Measurements from ENCODE around the gene CYCS. TPM values are rescaled to one million over a fixed set of nuclear protein-coding genes. Genes with fewer than 3 reads are reported as not detected.

Gene CYCS
- total RNA-seq, 1 experiment from 2014 or later, result 224 TPM

GRCh38 chr7:25091779-25092178 is 33.3 kb downstream of the CYCS start:
- H3K36me3 ChIP-seq (ENCODE audit: control insufficient read depth in 1 of 2, insufficient read depth in 2 of 2, low read length in 2 of 2), result no peaks in the 10 kb centered on the region
- ATAC-seq (no peak), DNase-seq (ENCODE audit: low read depth, low spot score) (no peak)
- H3K9me3 ChIP-seq (ENCODE audit: control insufficient read depth in 1 of 2, insufficient read depth in 1 of 2, low read depth in 1 of 2, low read length in 2 of 2), result no peaks in the 10 kb centered on the region
- H3K4me2 ChIP-seq (ENCODE audit: low read length), result no peak overlapping the region
- BruUV-seq (replicated peaks), result no TSS peak
- no peaks in the 10 kb centered on the region for H3K27me3 ChIP-seq (ENCODE audit: insufficient read depth, low read length)
- no peak overlapping the region for H2AFZ ChIP-seq (ENCODE audit: low read depth, low read length, poor library complexity, severe bottlenecking)
- H3K9me2 ChIP-seq (ENCODE audit: insufficient read depth), result no peaks in the 10 kb centered on the region
- POLR2A ChIA-PET, result interaction anchor here (1.2 kb wide), 1 partner anchor 34 kb away, joined by 7 read pairs; the partner anchor contains the start of gene CYCS
- H4K20me1 ChIP-seq (ENCODE audit: insufficient read depth), result no peaks in the 10 kb centered on the region
- H3K9ac ChIP-seq (ENCODE audit: low read length), result no peak overlapping the region
- H3K79me2 ChIP-seq (ENCODE audit: insufficient read depth, low read length), result no peaks in the 10 kb centered on the region
- intact Hi-C loops (cut with micrococcal nuclease), result loop anchor here (2.0 to 10.0 kb wide), 5 partner anchors 111 to 1227 kb away; partner anchors contain the start of gene OSBPL3
- no peak for TF ChIP-seq ZBTB33 (IDR thresholded peaks at IDR 0.05; ENCODE audit: extremely low read depth, insufficient replicate concordance, low read length)
- TF ChIP-seq MAX (IDR thresholded peaks at IDR 0.05), result no peak
- TF ChIP-seq EZH2 (IDR thresholded peaks at IDR 0.05), result no peak
- TF ChIP-seq ZFX (IDR thresholded peaks at IDR 0.05), result no peak
- no peak for TF ChIP-seq YY1 (IDR thresholded peaks at IDR 0.05; ENCODE audit: extremely low read depth, insufficient replicate concordance, low read depth, low read length)
- no peak for TF ChIP-seq CEBPB (IDR thresholded peaks at IDR 0.05; ENCODE audit: low read depth)
- no peak for TF ChIP-seq SRF (IDR thresholded peaks at IDR 0.05; ENCODE audit: low read depth)
- TF ChIP-seq, protein P1, sequence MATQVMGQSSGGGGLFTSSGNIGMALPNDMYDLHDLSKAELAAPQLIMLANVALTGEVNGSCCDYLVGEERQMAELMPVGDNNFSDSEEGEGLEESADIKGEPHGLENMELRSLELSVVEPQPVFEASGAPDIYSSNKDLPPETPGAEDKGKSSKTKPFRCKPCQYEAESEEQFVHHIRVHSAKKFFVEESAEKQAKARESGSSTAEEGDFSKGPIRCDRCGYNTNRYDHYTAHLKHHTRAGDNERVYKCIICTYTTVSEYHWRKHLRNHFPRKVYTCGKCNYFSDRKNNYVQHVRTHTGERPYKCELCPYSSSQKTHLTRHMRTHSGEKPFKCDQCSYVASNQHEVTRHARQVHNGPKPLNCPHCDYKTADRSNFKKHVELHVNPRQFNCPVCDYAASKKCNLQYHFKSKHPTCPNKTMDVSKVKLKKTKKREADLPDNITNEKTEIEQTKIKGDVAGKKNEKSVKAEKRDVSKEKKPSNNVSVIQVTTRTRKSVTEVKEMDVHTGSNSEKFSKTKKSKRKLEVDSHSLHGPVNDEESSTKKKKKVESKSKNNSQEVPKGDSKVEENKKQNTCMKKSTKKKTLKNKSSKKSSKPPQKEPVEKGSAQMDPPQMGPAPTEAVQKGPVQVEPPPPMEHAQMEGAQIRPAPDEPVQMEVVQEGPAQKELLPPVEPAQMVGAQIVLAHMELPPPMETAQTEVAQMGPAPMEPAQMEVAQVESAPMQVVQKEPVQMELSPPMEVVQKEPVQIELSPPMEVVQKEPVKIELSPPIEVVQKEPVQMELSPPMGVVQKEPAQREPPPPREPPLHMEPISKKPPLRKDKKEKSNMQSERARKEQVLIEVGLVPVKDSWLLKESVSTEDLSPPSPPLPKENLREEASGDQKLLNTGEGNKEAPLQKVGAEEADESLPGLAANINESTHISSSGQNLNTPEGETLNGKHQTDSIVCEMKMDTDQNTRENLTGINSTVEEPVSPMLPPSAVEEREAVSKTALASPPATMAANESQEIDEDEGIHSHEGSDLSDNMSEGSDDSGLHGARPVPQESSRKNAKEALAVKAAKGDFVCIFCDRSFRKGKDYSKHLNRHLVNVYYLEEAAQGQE (IDR thresholded peaks at IDR 0.05; ENCODE audit: low read depth), result no peak
- no peak for TF ChIP-seq ZNF274 (IDR thresholded peaks at IDR 0.05; ENCODE audit: low read depth, low read length)
- no peak for TF ChIP-seq SIN3A (IDR thresholded peaks at IDR 0.05; ENCODE audit: low read depth)
- TF ChIP-seq SP1 (IDR thresholded peaks at IDR 0.05; ENCODE audit: low read depth), result no peak
- no peak for TF ChIP-seq POLR2AphosphoS5 (IDR thresholded peaks at IDR 0.05; ENCODE audit: low read depth, low read length)
- no peak overlapping the region for H3K27ac ChIP-seq (ENCODE audit: low read depth, low read length)
- no peak overlapping the region for H3K4me3 ChIP-seq (replicated peaks in 1 of 2; ENCODE audit: low read depth in 1 of 2, low read length in 2 of 2)
- CTCF ChIA-PET, result interaction anchor here (1.1 to 6.0 kb wide), 5 partner anchors 22 to 279 kb away, joined by 3 to 85 read pairs (median 10); partner anchors contain the start of gene OSBPL3
- H3K4me1 ChIP-seq (ENCODE audit: control insufficient read depth in 1 of 2, insufficient read depth in 2 of 2, low read length in 2 of 2), result peaks cover 2 to 24% of the 10 kb centered on the region in 2 experiments; a peak in 3 of 4 replicates
- RAD21 ChIA-PET (ENCODE audit: low non-redundant PET in 1 of 2, low total read pairs in 2 of 2, uncharacterized antibody in 2 of 2, unreplicated experiment in 2 of 2), result no interaction called here
